Endothelial cell (in vitro differentiated cells): ENCODE results near the gene ZDHHC22. TPM values are rescaled to one million over a fixed set of nuclear protein-coding genes. Genes with fewer than 3 reads are reported as not detected.
"Not testable (repeated sequence)": the region's sequence is repeated elsewhere in the genome, so short reads cannot be mapped to it uniquely, and the experiment has no call there.

Experiments
- DNase-seq: peaks from one replicate; pipeline ENCODE4 v3.0.0; 2021; ENCODE audit warnings: low spot score
- H3K27ac Mint-ChIP-seq: one replicate; pipeline ENCODE4 v1.8.0; 2021; ENCODE audit warnings: mixed read lengths, inconsistent platforms; ENCODE audit not compliant: unreplicated experiment
- H3K27me3 Mint-ChIP-seq: one replicate; pipeline ENCODE4 v1.8.0; 2021; ENCODE audit warnings: mild to moderate bottlenecking, moderate library complexity, mixed read lengths, inconsistent platforms; ENCODE audit not compliant: unreplicated experiment
- H3K36me3 Mint-ChIP-seq: one replicate; pipeline ENCODE4 v1.8.0; 2021; ENCODE audit warnings: mild to moderate bottlenecking, low read depth, mixed read lengths, inconsistent platforms; ENCODE audit not compliant: unreplicated experiment
- H3K4me1 Mint-ChIP-seq: one replicate; pipeline ENCODE4 v1.8.0; 2021; ENCODE audit warnings: mild to moderate bottlenecking, mixed read lengths, inconsistent platforms; ENCODE audit not compliant: unreplicated experiment
- H3K4me3 Mint-ChIP-seq: one replicate; pipeline ENCODE4 v1.8.0; 2021; ENCODE audit warnings: mild to moderate bottlenecking, mixed read lengths, inconsistent platforms; ENCODE audit not compliant: unreplicated experiment
- H3K9me3 Mint-ChIP-seq: one replicate; pipeline ENCODE4 v1.8.0; 2021; ENCODE audit warnings: mixed read lengths, inconsistent platforms; ENCODE audit not compliant: unreplicated experiment
- total RNA-seq: library from RNA; stranded (reverse); fragmentation: NEBNext Ultra II Directional; extraction: Animal tissue kit (Norgen Biotek cat#: 25700); gene quantifications from one replicate; pipeline ENCODE4 v1.2.1, GENCODE V29; 2021; ENCODE audit not compliant: unreplicated experiment
- TF ChIP-seq, protein P1 (sequence below): fragments of 200-600 bp; sonication (generic); IDR thresholded peaks from one replicate; pipeline ENCODE4 v1.5.0; 2021; ENCODE audit warnings: antibody characterized with exemption; ENCODE audit not compliant: unreplicated experiment

Gene ZDHHC22
- total RNA-seq, 1 donor from 2014 or later: 12.0 TPM

DNA sequence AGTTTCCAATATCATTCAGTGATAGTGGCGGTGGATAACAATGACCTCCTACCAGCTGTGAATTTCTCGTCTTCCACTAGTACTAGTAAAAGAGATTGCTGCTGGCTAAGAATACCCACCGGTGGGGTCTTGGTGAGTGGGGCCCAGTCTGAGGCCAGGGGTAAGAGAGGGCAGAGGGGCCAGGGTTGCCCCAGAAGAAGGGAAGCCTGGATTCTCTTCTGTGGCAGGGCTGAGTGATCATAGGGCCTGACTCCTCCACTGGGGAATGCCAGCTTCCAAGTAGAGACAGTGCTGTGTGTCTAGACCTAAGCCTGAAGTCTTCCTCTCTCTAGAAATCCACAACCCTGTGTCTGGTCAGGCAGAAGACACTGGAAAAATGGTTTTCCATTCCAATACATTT lies 34.3 kb upstream of the ZDHHC22 start:
- H3K4me1 Mint-ChIP-seq: peaks cover 6% of the 10 kb centered on the region
- TF ChIP-seq, protein P1, sequence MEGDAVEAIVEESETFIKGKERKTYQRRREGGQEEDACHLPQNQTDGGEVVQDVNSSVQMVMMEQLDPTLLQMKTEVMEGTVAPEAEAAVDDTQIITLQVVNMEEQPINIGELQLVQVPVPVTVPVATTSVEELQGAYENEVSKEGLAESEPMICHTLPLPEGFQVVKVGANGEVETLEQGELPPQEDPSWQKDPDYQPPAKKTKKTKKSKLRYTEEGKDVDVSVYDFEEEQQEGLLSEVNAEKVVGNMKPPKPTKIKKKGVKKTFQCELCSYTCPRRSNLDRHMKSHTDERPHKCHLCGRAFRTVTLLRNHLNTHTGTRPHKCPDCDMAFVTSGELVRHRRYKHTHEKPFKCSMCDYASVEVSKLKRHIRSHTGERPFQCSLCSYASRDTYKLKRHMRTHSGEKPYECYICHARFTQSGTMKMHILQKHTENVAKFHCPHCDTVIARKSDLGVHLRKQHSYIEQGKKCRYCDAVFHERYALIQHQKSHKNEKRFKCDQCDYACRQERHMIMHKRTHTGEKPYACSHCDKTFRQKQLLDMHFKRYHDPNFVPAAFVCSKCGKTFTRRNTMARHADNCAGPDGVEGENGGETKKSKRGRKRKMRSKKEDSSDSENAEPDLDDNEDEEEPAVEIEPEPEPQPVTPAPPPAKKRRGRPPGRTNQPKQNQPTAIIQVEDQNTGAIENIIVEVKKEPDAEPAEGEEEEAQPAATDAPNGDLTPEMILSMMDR: no peak
- no peak for DNase-seq
- no peaks in the 10 kb centered on the region for H3K9me3 Mint-ChIP-seq
- peaks cover 5% of the 10 kb centered on the region for H3K36me3 Mint-ChIP-seq
- H3K27ac Mint-ChIP-seq: no peak overlapping the region
- peaks cover 2% of the 10 kb centered on the region for H3K27me3 Mint-ChIP-seq
- H3K4me3 Mint-ChIP-seq: no peak overlapping the region

DNA sequence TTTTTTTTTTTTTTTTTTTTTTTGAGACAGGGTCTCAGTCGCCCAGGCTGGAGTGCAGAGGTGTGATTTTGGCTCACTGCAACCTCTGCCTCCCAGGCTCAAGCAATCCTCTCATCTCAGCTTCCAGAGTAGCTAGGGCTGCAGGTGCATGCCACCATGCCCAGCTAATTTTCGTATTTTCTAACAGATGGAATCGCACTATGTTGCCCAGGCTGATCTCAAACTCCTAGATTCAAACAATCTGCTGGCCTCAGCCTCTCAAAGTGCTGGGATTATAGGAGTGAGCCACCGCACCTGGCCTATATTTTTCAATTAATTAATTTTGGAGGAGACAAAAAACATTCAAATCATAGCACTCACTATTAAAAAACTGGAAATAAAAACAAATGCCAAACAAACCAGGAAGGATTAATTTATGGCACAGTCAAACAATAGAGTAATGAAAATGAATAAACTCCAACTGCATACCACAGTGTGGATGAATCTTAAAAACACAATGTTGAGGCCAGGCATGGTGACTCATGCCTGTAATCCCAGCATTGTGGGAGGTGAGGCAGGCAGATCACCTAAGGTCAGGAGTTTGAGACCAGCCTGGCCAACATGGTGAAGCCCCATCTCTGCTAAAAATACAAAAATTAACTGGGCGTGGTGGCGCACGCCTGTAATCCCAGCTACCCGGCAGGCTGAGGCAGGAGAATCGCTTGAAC lies 32.5 kb upstream of the ZDHHC22 start:
- not testable (repeated sequence) for H3K27ac Mint-ChIP-seq, H3K4me3 Mint-ChIP-seq, DNase-seq, H3K9me3 Mint-ChIP-seq, H3K27me3 Mint-ChIP-seq, H3K4me1 Mint-ChIP-seq, H3K36me3 Mint-ChIP-seq

DNA sequence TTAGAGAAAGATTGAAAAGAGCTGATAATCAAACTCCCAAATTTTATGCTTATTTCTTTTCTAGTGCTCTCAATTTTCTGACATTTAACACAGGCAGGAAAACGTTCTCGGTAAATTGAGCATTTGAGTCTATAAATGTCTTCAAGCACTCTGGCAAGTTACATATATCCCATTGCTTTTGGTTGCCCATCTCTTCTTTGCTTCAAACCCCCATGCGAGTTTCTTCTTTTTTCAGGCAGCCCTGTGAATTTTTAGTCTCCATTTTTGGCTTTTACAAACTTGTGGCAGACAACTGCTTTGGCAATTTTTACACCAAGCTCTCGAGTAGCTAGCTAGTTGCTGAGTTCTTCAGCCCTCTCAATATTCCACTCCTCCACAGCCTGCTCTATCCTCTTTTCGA lies 31.3 kb upstream of the ZDHHC22 start:
- no peaks in the 10 kb centered on the region for H3K9me3 Mint-ChIP-seq
- H3K27me3 Mint-ChIP-seq: peaks cover 2% of the 10 kb centered on the region
- TF ChIP-seq, protein P1: no peak
- peaks cover 4% of the 10 kb centered on the region for H3K4me1 Mint-ChIP-seq
- DNase-seq: no peak
- no peaks in the 10 kb centered on the region for H3K36me3 Mint-ChIP-seq
- H3K27ac Mint-ChIP-seq: no peak overlapping the region
- H3K4me3 Mint-ChIP-seq: no peak overlapping the region

DNA sequence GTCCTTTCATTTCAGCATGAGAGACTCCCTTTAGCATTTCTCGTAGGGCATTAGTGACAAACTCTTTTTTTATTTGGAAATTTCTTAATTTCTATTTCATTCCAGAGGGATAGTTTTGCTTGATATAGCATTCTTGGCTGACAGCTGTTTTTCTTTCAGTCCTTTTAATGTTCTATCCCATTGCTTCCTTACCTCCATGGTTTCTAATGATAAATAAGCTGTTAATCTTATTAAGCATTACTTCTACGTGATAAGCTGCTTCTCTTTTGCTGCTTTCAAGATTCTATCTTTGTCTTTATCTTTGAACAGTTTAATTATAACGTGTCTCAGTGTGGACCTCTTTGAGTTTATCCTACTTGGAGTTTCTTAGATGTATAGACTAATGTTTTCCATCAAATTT lies 28.5 kb upstream of the ZDHHC22 start:
- Mint-ChIP-seq H3K36me3 (no peaks in the 10 kb centered on the region), H3K27me3 (peaks cover 2% of the 10 kb centered on the region), H3K4me3 (no peak overlapping the region), H3K4me1 (no peaks in the 10 kb centered on the region), H3K27ac (no peak overlapping the region), H3K9me3 (no peaks in the 10 kb centered on the region)
- no peak for DNase-seq
- TF ChIP-seq, protein P1: no peak

DNA sequence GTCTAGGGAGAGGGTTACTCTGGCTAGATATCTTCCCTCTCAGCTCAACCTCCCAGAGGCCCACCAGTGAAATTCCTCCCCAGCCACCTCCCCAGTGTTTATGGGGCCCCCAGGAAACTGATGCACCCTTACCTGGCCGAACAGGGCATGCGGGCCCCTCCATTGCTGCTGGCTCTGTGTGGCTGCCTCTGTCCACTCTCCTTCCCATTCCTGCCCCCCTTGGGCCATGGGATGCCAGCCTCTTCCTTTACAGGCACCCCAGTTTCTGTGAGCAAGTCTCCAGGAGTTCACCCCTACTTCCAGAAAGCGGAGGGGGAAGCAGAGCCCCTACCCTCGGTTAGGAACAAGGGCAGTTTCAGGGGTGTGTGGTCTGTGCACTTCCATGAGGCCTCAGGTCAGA lies 19.4 kb upstream of the ZDHHC22 start:
- no peaks in the 10 kb centered on the region for H3K4me1 Mint-ChIP-seq
- H3K27me3 Mint-ChIP-seq: peaks cover 10% of the 10 kb centered on the region
- no peak for DNase-seq
- TF ChIP-seq, protein P1: no peak
- H3K27ac Mint-ChIP-seq: no peak overlapping the region
- H3K36me3 Mint-ChIP-seq: no peaks in the 10 kb centered on the region
- no peak overlapping the region for H3K4me3 Mint-ChIP-seq
- no peaks in the 10 kb centered on the region for H3K9me3 Mint-ChIP-seq
